H54 (cell line): Measurements from ENCODE around the gene OSBPL5.
A peak's percentile ranks its signal among the peaks of the same experiment; 100 is the strongest.
"Not testable (repeated sequence)": the region's sequence is repeated elsewhere in the genome, so short reads cannot be mapped to it uniquely, and the experiment has no call there.

ENCODE experiments used
- DNase-seq: peaks from one replicate; pipeline ENCODE4 v3.0.0; 2011; ENCODE audit warnings: low spot score, mixed read lengths; ENCODE audit not compliant: insufficient read length
- FAIRE-seq: peaks from 3 replicates; lab custom pipeline; 2011; peaks lifted over from hg19 to GRCh38; lab: Jason Lieb, UNC
- POLR2A ChIP-seq: IDR thresholded peaks from 2 replicates; pipeline ENCODE4 v1.6.1; 2011; ENCODE audit warnings: low read depth, mild to moderate bottlenecking, low read length

Gene OSBPL5

GRCh38 chr11:3119141-3119821 is 45.8 kb downstream of the OSBPL5 start:
- FAIRE-seq (no peak), DNase-seq (no peak)
- TF ChIP-seq POLR2A, result no peak

- FAIRE-seq (no peak), DNase-seq (no peak)
- no peak for TF ChIP-seq POLR2A
Observed at GRCh38 chr11:3115321-3115720, 49.8 kb downstream of the OSBPL5 start.

- FAIRE-seq, DNase-seq: not testable (repeated sequence)
Observed at GRCh38 chr11:3113661-3114060, 51.4 kb downstream of the OSBPL5 start.

- FAIRE-seq, result no peak
- no peak for TF ChIP-seq POLR2A
- no peak for DNase-seq
Observed at GRCh38 chr11:3111919-3112690, 53.0 kb downstream of the OSBPL5 start.

GRCh38 chr11:3111466-3111865 is 53.6 kb downstream of the OSBPL5 start:
- TF ChIP-seq POLR2A, result no peak
- DNase-seq, result no peak
- FAIRE-seq, result no peak

- no peak for FAIRE-seq
- peak; percentile 68 for DNase-seq
- no peak for TF ChIP-seq POLR2A
Observed at GRCh38 chr11:3109921-3110706, 55.0 kb downstream of the OSBPL5 start.

- no peak for TF ChIP-seq POLR2A
- FAIRE-seq (no peak), DNase-seq (no peak)
Observed at GRCh38 chr11:3109434-3109833, 55.7 kb downstream of the OSBPL5 start.

GRCh38 chr11:3108183-3108721 is 56.9 kb downstream of the OSBPL5 start:
- no peak for TF ChIP-seq POLR2A
- FAIRE-seq (no peak), DNase-seq (no peak)

GRCh38 chr11:3107608-3108182 is 57.4 kb downstream of the OSBPL5 start:
- DNase-seq, result no peak
- FAIRE-seq, result no peak
- no peak for TF ChIP-seq POLR2A

- DNase-seq, result no peak
- FAIRE-seq, result no peak
- no peak for TF ChIP-seq POLR2A
Observed at GRCh38 chr11:3106736-3107524, 58.2 kb downstream of the OSBPL5 start.

GRCh38 chr11:3105791-3106735 is 59.0 kb downstream of the OSBPL5 start:
- TF ChIP-seq POLR2A, result no peak
- DNase-seq, result no peak
- FAIRE-seq, result no peak
